HEK293 (cell line): ENCODE measurements around the gene IL18RAP.

ENCODE experiments used
- CTCF ChIA-PET: fragments of 350-600 bp; formaldehyde crosslinking; extraction: SDS; loops from one replicate; lab custom pipeline; 2021; ENCODE audit warnings: antibody characterized with exemption; lab: Yijun Ruan, JAX
- POLR2A ChIA-PET: fragments of 300-600 bp; formaldehyde crosslinking; extraction: SDS; loops from one replicate; lab custom pipeline; 2020; ENCODE audit warnings: antibody characterized with exemption, inconsistent platforms; lab: Yijun Ruan, JAX
- H3K27ac ChIP-seq: fragments of 200-500 bp; sonication (Bioruptor generic); 2 replicates; pipeline ENCODE4 v1.5.1; 2014; ENCODE audit warnings: low read depth, low read length, control low read depth, inconsistent platforms; ENCODE audit errors: extremely low read depth
- H3K36me3 ChIP-seq, 2 experiments: fragments of 200-500 bp in 1 of 2; sonication (Bioruptor generic) in 1 of 2; 1 replicate in 1 of 2; 2 replicates in 1 of 2; pipeline ENCODE4 v1.5.1; 2014 to 2017; ENCODE audit warnings: inconsistent platforms in 2 of 2, low read length in 2 of 2; ENCODE audit not compliant: control insufficient read depth in 2 of 2, insufficient read depth in 1 of 2
- H3K4me1 ChIP-seq: fragments of 200-500 bp; sonication (Bioruptor generic); 2 replicates; pipeline ENCODE4 v1.5.1; 2014; ENCODE audit warnings: mild to moderate bottlenecking, low read length, inconsistent platforms; ENCODE audit not compliant: control insufficient read depth, insufficient read depth
- H3K4me3 ChIP-seq: 2 replicates; pipeline ENCODE4 v1.5.1; 2011; ENCODE audit warnings: low read depth, mild to moderate bottlenecking, control low read depth, low read length, moderate library complexity
- H3K9me3 ChIP-seq: fragments of 200-500 bp; sonication (Bioruptor generic); 2 replicates; pipeline ENCODE4 v1.5.1; 2014; ENCODE audit warnings: low read depth, low read length, inconsistent platforms; ENCODE audit not compliant: control insufficient read depth, insufficient read depth
- AEBP2 ChIP-seq: fragments of 450-650 bp; formaldehyde crosslinking; IDR thresholded peaks from 2 replicates; pipeline ENCODE4 v1.5.1; 2016; ENCODE audit warnings: missing biosample characterization, missing genetic modification characterization, borderline replicate concordance
- BCL11B ChIP-seq: fragments of 450-650 bp; formaldehyde crosslinking; IDR thresholded peaks from 2 replicates; pipeline ENCODE4 v1.5.1; 2016; ENCODE audit warnings: low read depth, missing biosample characterization, missing genetic modification characterization
- IKZF3 ChIP-seq: fragments of 450-650 bp; IDR thresholded peaks from 2 replicates; pipeline ENCODE4 v1.5.0; 2018; ENCODE audit warnings: missing biosample characterization, mild to moderate bottlenecking, missing genetic modification characterization, moderate library complexity
- PRDM2 ChIP-seq: fragments of 450-650 bp; formaldehyde crosslinking; IDR thresholded peaks from 2 replicates; pipeline ENCODE4 v1.5.1; 2016; ENCODE audit warnings: missing biosample characterization, missing genetic modification characterization, borderline replicate concordance
- SCRT2 ChIP-seq: fragments of 450-650 bp; formaldehyde crosslinking; IDR thresholded peaks from 2 replicates; pipeline ENCODE4 v1.5.1; 2016; ENCODE audit warnings: missing biosample characterization, missing genetic modification characterization
- SP7 ChIP-seq: fragments of 450-650 bp; formaldehyde crosslinking; IDR thresholded peaks from 2 replicates; pipeline ENCODE4 v1.5.1; 2016; ENCODE audit warnings: missing biosample characterization, missing genetic modification characterization
- YY2 ChIP-seq: fragments of 450-650 bp; formaldehyde crosslinking; IDR thresholded peaks from 2 replicates; pipeline ENCODE4 v1.5.1; 2016; ENCODE audit warnings: missing biosample characterization, missing genetic modification characterization
- ZBTB20 ChIP-seq: fragments of 450-650 bp; formaldehyde crosslinking; IDR thresholded peaks from 2 replicates; pipeline ENCODE4 v1.5.1; 2016; ENCODE audit warnings: missing biosample characterization, missing genetic modification characterization
- ZBTB7A ChIP-seq: fragments of 450-650 bp; formaldehyde crosslinking; IDR thresholded peaks from 2 replicates; pipeline ENCODE4 v1.5.1; 2016; ENCODE audit warnings: low read depth, missing biosample characterization, missing genetic modification characterization
- ZNF132 ChIP-seq: fragments of 450-650 bp; formaldehyde crosslinking; IDR thresholded peaks from 2 replicates; pipeline ENCODE4 v1.5.1; 2017; ENCODE audit warnings: missing biosample characterization, missing genetic modification characterization, borderline replicate concordance
- ZNF157 ChIP-seq: fragments of 450-650 bp; formaldehyde crosslinking; IDR thresholded peaks from 2 replicates; pipeline ENCODE4 v1.5.1; 2016; ENCODE audit warnings: missing biosample characterization, missing genetic modification characterization
- ZNF16 ChIP-seq: fragments of 450-650 bp; formaldehyde crosslinking; IDR thresholded peaks from 2 replicates; pipeline ENCODE4 v1.5.1; 2016; ENCODE audit warnings: low read depth, missing biosample characterization, missing genetic modification characterization
- ZNF174 ChIP-seq: fragments of 450-650 bp; formaldehyde crosslinking; IDR thresholded peaks from 2 replicates; pipeline ENCODE4 v1.5.0; 2017; ENCODE audit warnings: missing biosample characterization, mild to moderate bottlenecking, missing genetic modification characterization
- ZNF354C ChIP-seq: fragments of 450-650 bp; formaldehyde crosslinking; IDR thresholded peaks from 2 replicates; pipeline ENCODE4 v1.5.1; 2016; ENCODE audit warnings: missing biosample characterization, missing genetic modification characterization, low read depth, borderline replicate concordance
- ZNF544 ChIP-seq: fragments of 450-650 bp; formaldehyde crosslinking; IDR thresholded peaks from 2 replicates; pipeline ENCODE4 v1.5.0; 2017; ENCODE audit warnings: missing biosample characterization, missing genetic modification characterization
- ZNF558 ChIP-seq: fragments of 450-650 bp; formaldehyde crosslinking; IDR thresholded peaks from 2 replicates; pipeline ENCODE4 v1.5.1; 2016; ENCODE audit warnings: missing biosample characterization, missing genetic modification characterization
- ZNF626 ChIP-seq: fragments of 450-650 bp; sonication (Bioruptor Pico); formaldehyde crosslinking; IDR thresholded peaks from 2 replicates; pipeline ENCODE4 v1.5.1; 2018; ENCODE audit warnings: missing biosample characterization, missing genetic modification characterization, inconsistent platforms
- ZNF707 ChIP-seq: fragments of 450-650 bp; formaldehyde crosslinking; IDR thresholded peaks from 2 replicates; pipeline ENCODE4 v1.5.1; 2016; ENCODE audit warnings: missing biosample characterization, missing genetic modification characterization
- ZNF776 ChIP-seq: fragments of 450-650 bp; formaldehyde crosslinking; IDR thresholded peaks from 2 replicates; pipeline ENCODE4 v1.5.0; 2017; ENCODE audit warnings: missing biosample characterization, missing genetic modification characterization, borderline replicate concordance
- ZSCAN18 ChIP-seq: fragments of 450-650 bp; formaldehyde crosslinking; IDR thresholded peaks from 2 replicates; pipeline ENCODE4 v1.5.1; 2016; ENCODE audit warnings: missing biosample characterization, missing genetic modification characterization
- TF ChIP-seq, protein P1 (sequence below): fragments of 450-650 bp; formaldehyde crosslinking; IDR thresholded peaks from 2 replicates; pipeline ENCODE4 v1.5.1; 2016; ENCODE audit warnings: missing biosample characterization, missing genetic modification characterization
- TF ChIP-seq, protein P2 (sequence below): fragments of 450-650 bp; formaldehyde crosslinking; IDR thresholded peaks from 2 replicates; pipeline ENCODE4 v1.5.1; 2016; ENCODE audit warnings: missing biosample characterization, missing genetic modification characterization
- TF ChIP-seq, protein P3 (sequence below): fragments of 450-650 bp; formaldehyde crosslinking; IDR thresholded peaks from 2 replicates; pipeline ENCODE4 v1.5.1; 2016; ENCODE audit warnings: missing biosample characterization, missing genetic modification characterization

IL18RAP gene

GRCh38 chr2:102401865-102402264, 21.1 kb upstream of the IL18RAP start:
- POLR2A ChIA-PET: no interaction called here
- Histone ChIP-seq H3K9me3 (no peaks in the 10 kb centered on the region), H3K4me1 (no peaks in the 10 kb centered on the region), H3K4me3 (no peak overlapping the region), H3K27ac (no peak overlapping the region), H3K36me3 (no peaks in the 10 kb centered on the region)
- CTCF ChIA-PET: no interaction called here
- TF ChIP-seq SCRT2 (tag by site-specific recombination): no peak
- no peak for TF ChIP-seq ZNF174
- no peak for TF ChIP-seq ZNF707 (tag by site-specific recombination)
- TF ChIP-seq ZNF132: no peak
- TF ChIP-seq ZNF626 (tag by site-specific recombination): no peak
- no peak for TF ChIP-seq ZNF558
- TF ChIP-seq AEBP2 (tag by site-specific recombination): no peak
- no peak for TF ChIP-seq ZNF544 (tag by site-specific recombination)
- TF ChIP-seq ZBTB20 (tag by site-specific recombination): no peak
- TF ChIP-seq IKZF3 (tag by site-specific recombination): no peak
- no peak for TF ChIP-seq ZBTB7A (tag by site-specific recombination)
- no peak for TF ChIP-seq PRDM2 (tag by site-specific recombination)
- TF ChIP-seq, protein P1, sequence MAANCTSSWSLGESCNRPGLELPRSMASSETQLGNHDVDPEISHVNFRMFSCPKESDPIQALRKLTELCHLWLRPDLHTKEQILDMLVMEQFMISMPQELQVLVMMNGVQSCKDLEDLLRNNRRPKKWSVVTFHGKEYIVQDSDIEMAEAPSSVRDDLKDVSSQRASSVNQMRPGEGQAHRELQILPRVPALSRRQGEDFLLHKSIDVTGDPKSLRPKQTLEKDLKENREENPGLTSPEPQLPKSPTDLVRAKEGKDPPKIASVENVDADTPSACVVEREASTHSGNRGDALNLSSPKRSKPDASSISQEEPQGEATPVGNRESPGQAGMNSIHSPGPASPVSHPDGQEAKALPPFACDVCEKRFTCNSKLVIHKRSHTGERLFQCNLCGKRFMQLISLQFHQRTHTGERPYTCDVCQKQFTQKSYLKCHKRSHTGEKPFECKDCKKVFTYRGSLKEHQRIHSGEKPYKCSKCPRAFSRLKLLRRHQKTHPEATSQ (tag by site-specific recombination): no peak
- TF ChIP-seq BCL11B (tag by site-specific recombination): no peak

GRCh38 chr2:102410952-102411351, 12.0 kb upstream of the IL18RAP start:
- Histone ChIP-seq H3K27ac (no peak overlapping the region), H3K36me3 (no peaks in the 10 kb centered on the region), H3K4me1 (no peaks in the 10 kb centered on the region), H3K9me3 (no peaks in the 10 kb centered on the region), H3K4me3 (no peak overlapping the region)
- ChIA-PET CTCF (no interaction called here), POLR2A (no interaction called here)
- no peak for TF ChIP-seq SP7 (tag by site-specific recombination)
- TF ChIP-seq, protein P2, sequence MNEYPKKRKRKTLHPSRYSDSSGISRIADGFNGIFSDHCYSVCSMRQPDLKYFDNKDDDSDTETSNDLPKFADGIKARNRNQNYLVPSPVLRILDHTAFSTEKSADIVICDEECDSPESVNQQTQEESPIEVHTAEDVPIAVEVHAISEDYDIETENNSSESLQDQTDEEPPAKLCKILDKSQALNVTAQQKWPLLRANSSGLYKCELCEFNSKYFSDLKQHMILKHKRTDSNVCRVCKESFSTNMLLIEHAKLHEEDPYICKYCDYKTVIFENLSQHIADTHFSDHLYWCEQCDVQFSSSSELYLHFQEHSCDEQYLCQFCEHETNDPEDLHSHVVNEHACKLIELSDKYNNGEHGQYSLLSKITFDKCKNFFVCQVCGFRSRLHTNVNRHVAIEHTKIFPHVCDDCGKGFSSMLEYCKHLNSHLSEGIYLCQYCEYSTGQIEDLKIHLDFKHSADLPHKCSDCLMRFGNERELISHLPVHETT (tag by site-specific recombination): no peak
- TF ChIP-seq ZNF354C (tag by site-specific recombination): no peak
- no peak for TF ChIP-seq ZNF776 (tag by site-specific recombination)
- no peak for TF ChIP-seq ZNF16
- TF ChIP-seq, protein P3, sequence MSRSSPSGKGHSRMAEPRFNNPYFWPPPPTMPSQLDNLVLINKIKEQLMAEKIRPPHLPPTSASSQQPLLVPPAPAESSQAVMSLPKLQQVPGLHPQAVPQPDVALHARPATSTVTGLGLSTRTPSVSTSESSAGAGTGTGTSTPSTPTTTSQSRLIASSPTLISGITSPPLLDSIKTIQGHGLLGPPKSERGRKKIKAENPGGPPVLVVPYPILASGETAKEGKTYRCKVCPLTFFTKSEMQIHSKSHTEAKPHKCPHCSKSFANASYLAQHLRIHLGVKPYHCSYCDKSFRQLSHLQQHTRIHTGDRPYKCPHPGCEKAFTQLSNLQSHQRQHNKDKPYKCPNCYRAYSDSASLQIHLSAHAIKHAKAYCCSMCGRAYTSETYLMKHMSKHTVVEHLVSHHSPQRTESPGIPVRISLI: no peak
- no peak for TF ChIP-seq ZNF157
- no peak for TF ChIP-seq ZSCAN18 (tag by site-specific recombination)
- TF ChIP-seq YY2 (tag by site-specific recombination): no peak
